ENCODE results near the gene RABGEF1. TPM values are rescaled to one million over a fixed set of nuclear protein-coding genes. Genes with fewer than 3 reads are reported as not detected.

RABGEF1 gene
- polyA plus RNA-seq, 3 donors, result 13.6 to 17.3 (median 17.1) TPM

GRCh38 chr7:66800591-66800990 lies 60.1 kb downstream of the RABGEF1 start:
- DNase-seq, result no peak
- H3K27me3 ChIP-seq (ENCODE audit: control insufficient read depth in 2 of 2, insufficient read depth in 2 of 2, low read length in 2 of 2), result no peaks in the 10 kb centered on the region
- no peak overlapping the region for H3K4me3 Mint-ChIP-seq
- intact Hi-C loops (cut with micrococcal nuclease), result no loop called here
- H2AFZ ChIP-seq (ENCODE audit: insufficient read depth, low read depth, low read length, poor library complexity, severe bottlenecking), result no peak overlapping the region
- H3K9ac ChIP-seq (ENCODE audit: insufficient read depth, low read length, poor library complexity, severe bottlenecking), result no peak overlapping the region
- H3K4me3 ChIP-seq (replicated peaks in 1 of 3; ENCODE audit: low read depth in 2 of 3, low read length in 3 of 3), result no peak overlapping the region
- H3K4me2 ChIP-seq (replicated peaks; ENCODE audit: extremely low read depth, low read length, poor library complexity, severe bottlenecking), result no peak overlapping the region
- no peaks in the 10 kb centered on the region for H3K4me1 ChIP-seq (ENCODE audit: control insufficient read depth in 1 of 2, insufficient read depth in 2 of 2, low read length in 2 of 2)
- peaks cover 0 to 3% (median 0%) of the 10 kb centered on the region in 7 donors for H3K9me3 Mint-ChIP-seq
- no peak overlapping the region for H3K27ac Mint-ChIP-seq
- H3K36me3 ChIP-seq (replicated peaks in 1 of 2; ENCODE audit: control insufficient read depth in 1 of 2, insufficient read depth in 2 of 2, low read length in 2 of 2), result peaks cover 72 to 100% of the 10 kb centered on the region in 2 donors
- no peaks in the 10 kb centered on the region for H3K27me3 Mint-ChIP-seq (ENCODE audit: low read depth in 3 of 3)
- no peaks in the 10 kb centered on the region for H3K9me3 ChIP-seq (replicated peaks in 1 of 2; ENCODE audit: control insufficient read depth in 1 of 2, insufficient read depth in 1 of 2, low read length in 2 of 2)
- 95% methylated on average over 4 of the region's 8 CpGs for WGBS (ENCODE audit: insufficient coverage)
- H3K27ac ChIP-seq (ENCODE audit: low read depth in 1 of 2, low read length in 2 of 2), result no peak overlapping the region
- no peaks in the 10 kb centered on the region for H4K20me1 ChIP-seq (ENCODE audit: insufficient read depth, low read length)
- peaks cover 89 to 100% of the 10 kb centered on the region in 2 donors for H3K36me3 Mint-ChIP-seq
- TF ChIP-seq CTCF (IDR thresholded peaks at IDR 0.05), result no peak
- H3K79me2 ChIP-seq (ENCODE audit: insufficient read depth, low read length), result no peaks in the 10 kb centered on the region
- H3K4me1 Mint-ChIP-seq, result no peaks in the 10 kb centered on the region

GRCh38 chr7:66804001-66804400 lies 63.5 kb downstream of the RABGEF1 start:
- Histone ChIP-seq H3K9me3 (replicated peaks in 1 of 2; ENCODE audit: control insufficient read depth in 1 of 2, insufficient read depth in 1 of 2, low read length in 2 of 2) (no peaks in the 10 kb centered on the region), H3K27me3 (ENCODE audit: control insufficient read depth in 2 of 2, insufficient read depth in 2 of 2, low read length in 2 of 2) (no peaks in the 10 kb centered on the region), H2AFZ (ENCODE audit: insufficient read depth, low read depth, low read length, poor library complexity, severe bottlenecking) (no peak overlapping the region), H3K27ac (ENCODE audit: low read depth in 1 of 2, low read length in 2 of 2) (no peak overlapping the region), H3K4me1 (ENCODE audit: control insufficient read depth in 1 of 2, insufficient read depth in 2 of 2, low read length in 2 of 2) (no peaks in the 10 kb centered on the region), H3K79me2 (ENCODE audit: insufficient read depth, low read length) (no peaks in the 10 kb centered on the region), H3K9ac (ENCODE audit: insufficient read depth, low read length, poor library complexity, severe bottlenecking) (no peak overlapping the region), H4K20me1 (ENCODE audit: insufficient read depth, low read length) (no peaks in the 10 kb centered on the region), H3K36me3 (replicated peaks in 1 of 2; ENCODE audit: control insufficient read depth in 1 of 2, insufficient read depth in 2 of 2, low read length in 2 of 2) (peaks cover 77 to 100% of the 10 kb centered on the region in 2 donors), H3K4me3 (replicated peaks in 1 of 3; ENCODE audit: low read depth in 2 of 3, low read length in 3 of 3) (no peak overlapping the region), H3K4me2 (replicated peaks; ENCODE audit: extremely low read depth, low read length, poor library complexity, severe bottlenecking) (no peak overlapping the region)
- no peak for DNase-seq
- Mint-ChIP-seq H3K4me1 (no peaks in the 10 kb centered on the region), H3K36me3 (peaks cover 90 to 100% of the 10 kb centered on the region in 2 donors), H3K27ac (peak overlapping the region in 2 of 7 donors; percentile 9 to 30), H3K9me3 (no peaks in the 10 kb centered on the region), H3K4me3 (no peak overlapping the region), H3K27me3 (ENCODE audit: low read depth in 3 of 3) (no peaks in the 10 kb centered on the region)
- TF ChIP-seq CTCF (IDR thresholded peaks at IDR 0.05), result no peak
- intact Hi-C loops (cut with micrococcal nuclease), result no loop called here
- WGBS (ENCODE audit: insufficient coverage), result no CpG with 5 or more reads among the region's 4 CpGs
